Parathyroid adenoma (tissue), 2 donors: ENCODE data around the gene PIGL.
A peak's percentile ranks its signal among the peaks of the same experiment; 100 is the strongest.

Experiments used
- H2AFZ ChIP-seq: fragments of 300-600 bp; sonication (generic); one replicate; pipeline ENCODE4 v1.7.0; 2017; ENCODE audit warnings: antibody characterized with exemption, mild to moderate bottlenecking
- H3K27ac ChIP-seq: fragments of 300-600 bp; sonication (generic); one replicate; pipeline ENCODE4 v1.7.0; 2017
- H3K27me3 ChIP-seq: fragments of 300-600 bp; sonication (generic); one replicate; pipeline ENCODE4 v1.7.0; 2017; ENCODE audit warnings: low read length; ENCODE audit not compliant: control insufficient read depth, insufficient read depth
- H3K36me3 ChIP-seq: fragments of 300-600 bp; sonication (generic); one replicate; pipeline ENCODE4 v1.7.0; 2017; ENCODE audit warnings: low read length; ENCODE audit not compliant: control insufficient read depth, insufficient read depth
- H3K4me1 ChIP-seq: fragments of 300-600 bp; sonication (generic); one replicate; pipeline ENCODE4 v1.7.0; 2017; ENCODE audit warnings: control low read depth
- H3K4me2 ChIP-seq: fragments of 300-600 bp; sonication (generic); one replicate; pipeline ENCODE4 v1.7.0; 2017; ENCODE audit warnings: low read length
- H3K4me3 ChIP-seq: fragments of 300-600 bp; sonication (generic); one replicate; pipeline ENCODE4 v1.7.0; 2017; ENCODE audit warnings: low read depth, low read length
- H3K79me2 ChIP-seq: fragments of 300-600 bp; sonication (generic); one replicate; pipeline ENCODE4 v1.7.0; 2017; ENCODE audit warnings: control low read depth
- H3K9ac ChIP-seq: fragments of 300-600 bp; sonication (generic); one replicate; pipeline ENCODE4 v1.7.0; 2017; ENCODE audit warnings: mild to moderate bottlenecking
- H3K9me3 ChIP-seq: fragments of 300-600 bp; sonication (generic); one replicate; pipeline ENCODE4 v1.7.0; 2017; ENCODE audit warnings: low read length; ENCODE audit not compliant: control insufficient read depth
- CTCF ChIP-seq: fragments of 300-600 bp; sonication (generic); IDR thresholded peaks from one replicate; pipeline ENCODE4 v1.7.0; 2017; ENCODE audit warnings: antibody characterized with exemption, mild to moderate bottlenecking
- donor health status: primary hyperparathyroidism.

PIGL gene

DNA sequence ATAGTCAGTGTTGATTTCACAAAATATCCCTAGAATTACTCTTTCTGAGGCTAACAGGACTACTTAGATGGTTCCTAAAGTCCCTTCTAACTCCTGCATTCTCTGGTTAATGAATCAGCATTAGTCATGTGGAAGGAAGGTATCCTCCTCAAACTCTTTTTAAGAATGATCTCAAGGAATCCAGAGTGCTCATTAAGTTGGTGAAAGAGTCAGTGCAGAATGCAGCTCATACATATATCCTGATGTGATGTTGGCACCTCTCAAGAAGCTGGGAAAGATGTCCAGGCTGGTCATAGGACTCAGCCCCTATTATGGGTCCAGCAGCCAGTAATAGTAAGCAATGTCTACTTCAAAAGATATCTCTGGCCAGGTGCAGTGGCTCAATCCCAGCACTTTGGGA is 65.5 kb downstream of the PIGL start:
- H3K4me3 ChIP-seq = no peak overlapping the region
- no peaks in the 10 kb centered on the region for H3K27me3 ChIP-seq
- TF ChIP-seq CTCF = no peak
- no peak overlapping the region for H2AFZ ChIP-seq
- H3K9ac ChIP-seq = no peak overlapping the region
- no peaks in the 10 kb centered on the region for H3K36me3 ChIP-seq
- no peaks in the 10 kb centered on the region for H3K9me3 ChIP-seq
- no peak overlapping the region for H3K27ac ChIP-seq
- no peaks in the 10 kb centered on the region for H3K79me2 ChIP-seq
- H3K4me2 ChIP-seq = no peak overlapping the region
- no peaks in the 10 kb centered on the region for H3K4me1 ChIP-seq

DNA sequence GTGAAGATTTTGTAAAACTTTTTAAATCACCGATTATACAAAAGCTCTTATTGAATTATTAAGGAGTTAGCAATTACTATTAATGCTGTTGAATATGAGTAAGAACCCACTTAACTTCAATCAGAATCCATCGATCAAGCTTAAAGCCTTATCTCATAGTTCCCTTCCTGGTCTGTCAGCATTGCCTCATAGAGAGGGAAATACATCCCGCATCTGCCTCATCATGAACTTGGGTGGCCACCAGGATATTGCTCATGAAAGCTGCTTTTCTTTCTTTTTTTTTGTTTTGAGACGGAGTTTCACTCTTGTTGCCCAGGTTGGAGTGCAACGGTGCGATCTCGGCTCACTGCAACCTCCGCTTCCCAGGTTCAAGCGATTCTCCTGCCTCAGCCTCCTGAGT is 66.7 kb downstream of the PIGL start:
- Histone ChIP-seq H2AFZ (no peak overlapping the region), H3K9me3 (no peaks in the 10 kb centered on the region), H3K9ac (no peak overlapping the region), H3K27ac (no peak overlapping the region), H3K79me2 (no peaks in the 10 kb centered on the region), H3K4me2 (no peak overlapping the region), H3K4me3 (no peak overlapping the region), H3K27me3 (no peaks in the 10 kb centered on the region), H3K36me3 (no peaks in the 10 kb centered on the region), H3K4me1 (no peaks in the 10 kb centered on the region)
- no peak for TF ChIP-seq CTCF

GRCh38 chr17:16285646-16286008 is 68.6 kb downstream of the PIGL start:
- no peaks in the 10 kb centered on the region for H3K9me3 ChIP-seq
- no peak for TF ChIP-seq CTCF
- peak overlapping the region; percentile 22 for H3K4me2 ChIP-seq
- no peaks in the 10 kb centered on the region for H3K79me2 ChIP-seq
- H3K27me3 ChIP-seq = no peaks in the 10 kb centered on the region
- no peaks in the 10 kb centered on the region for H3K36me3 ChIP-seq
- no peak overlapping the region for H3K9ac ChIP-seq
- H3K27ac ChIP-seq = peak overlapping the region; percentile 54
- H2AFZ ChIP-seq = no peak overlapping the region
- no peak overlapping the region for H3K4me3 ChIP-seq
- H3K4me1 ChIP-seq = peaks cover 2% of the 10 kb centered on the region

DNA sequence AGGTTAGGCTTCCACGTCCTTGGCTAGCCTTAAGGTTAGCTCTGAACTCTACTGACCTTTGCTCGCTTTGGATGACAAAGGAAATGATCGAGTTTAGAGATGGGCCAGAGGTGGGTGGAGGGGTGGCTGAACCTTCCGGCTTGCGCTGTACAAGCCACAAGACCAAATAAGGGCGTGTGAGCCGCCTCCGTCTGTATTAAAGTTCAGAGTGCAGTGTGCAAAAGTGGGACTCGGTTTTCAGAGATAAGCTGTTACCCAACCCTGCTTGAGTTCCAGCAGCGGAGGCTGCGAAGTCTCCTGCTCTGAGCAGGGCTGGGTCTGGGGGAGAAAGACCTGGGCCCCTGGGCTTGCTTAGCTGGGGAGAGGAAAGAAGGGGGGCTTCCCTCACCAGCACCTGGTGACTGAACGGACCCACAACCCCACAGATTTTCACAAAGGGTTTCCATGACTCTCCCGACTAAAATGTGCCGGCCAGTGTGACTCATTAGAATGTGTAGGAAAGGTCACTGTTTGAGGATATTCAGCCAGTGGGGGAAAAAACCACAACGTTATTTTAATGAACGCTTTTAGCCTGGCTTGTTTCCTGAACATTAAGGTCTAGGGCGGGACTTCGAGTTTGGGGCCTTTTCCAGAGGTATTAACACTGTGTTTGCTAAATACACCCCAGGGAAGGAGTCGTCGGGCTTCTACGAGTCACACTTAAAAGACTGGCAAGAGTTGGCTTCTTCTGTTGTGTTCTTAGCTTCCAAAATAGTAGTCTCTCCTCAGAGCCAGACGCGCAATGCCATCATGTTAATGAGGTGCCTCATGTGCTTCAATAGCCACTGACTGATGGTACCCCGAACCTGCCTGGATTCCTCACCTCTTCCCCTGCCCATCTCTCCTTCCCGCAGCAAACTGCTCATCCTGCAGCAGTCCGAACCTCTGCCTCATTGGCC is 69.3 kb downstream of the PIGL start:
- H3K4me1 ChIP-seq = peaks cover 2% of the 10 kb centered on the region

More for the DNA sequence above, 69.3 kb downstream of the PIGL start:
- no peak for TF ChIP-seq CTCF
- no peak overlapping the region for H3K4me3 ChIP-seq
- no peaks in the 10 kb centered on the region for H3K79me2 ChIP-seq
- H3K9ac ChIP-seq = no peak overlapping the region
- H3K27ac ChIP-seq = peak overlapping the region; percentile 54
- H3K9me3 ChIP-seq = no peaks in the 10 kb centered on the region
- peak overlapping the region; percentile 22 for H3K4me2 ChIP-seq
- no peaks in the 10 kb centered on the region for H3K36me3 ChIP-seq
- no peaks in the 10 kb centered on the region for H3K27me3 ChIP-seq
- H2AFZ ChIP-seq = no peak overlapping the region
